Esophagus muscularis mucosa (tissue), 3 donors: Measurements from ENCODE around the gene EFCAB11.

Source experiments
- CTCF ChIP-seq, 3 experiments: fragments of 200-600 bp in 2 of 3; fragments of 450-650 bp in 1 of 3; sonication (generic) in 2 of 3; IDR thresholded peaks; one replicate each; pipeline ENCODE4 v1.5.1; 2017 to 2019; ENCODE audit warnings: antibody characterized with exemption in 3 of 3, mild to moderate bottlenecking in 2 of 3, moderate library complexity in 1 of 3
- POLR2A ChIP-seq: fragments of 450-650 bp; IDR thresholded peaks from one replicate; pipeline ENCODE4 v1.6.1; 2017; ENCODE audit warnings: antibody characterized with exemption, moderate library complexity, mild to moderate bottlenecking, low read depth
- POLR2AphosphoS5 ChIP-seq, 2 donors: sonication (generic); formaldehyde crosslinking; IDR thresholded peaks; one replicate each; pipeline ENCODE4 v1.6.1; 2017; ENCODE audit warnings: antibody characterized with exemption in 2 of 2

- TF ChIP-seq CTCF (IDR thresholded peaks at IDR 0.05) (no peak), POLR2A (no peak), POLR2AphosphoS5 (IDR thresholded peaks at IDR 0.05) (no peak)
These were observed 206.5 kb downstream of the EFCAB11 start for GRCh38 chr14:89748004-89748403.
